Measurements from ENCODE around the gene FOXO1.

The FOXO1 gene

GRCh38 chr13:40563350-40564125, 102.9 kb downstream of the FOXO1 start:
- no peak for DNase-seq (ENCODE audit: low spot score)
- Histone ChIP-seq H3K4me3 (peak overlapping the region; percentile 32), H3K27ac (peak overlapping the region in 1 of 2 donors; percentile 64)
- no peak for TF ChIP-seq CTCF (IDR thresholded peaks at IDR 0.05)

GRCh38 chr13:40562975-40563349, 103.5 kb downstream of the FOXO1 start:
- TF ChIP-seq CTCF (IDR thresholded peaks at IDR 0.05), result no peak
- peak overlapping the region in 1 of 2 donors; percentile 64 for H3K27ac ChIP-seq
- H3K4me3 ChIP-seq, result no peak overlapping the region
- DNase-seq (ENCODE audit: low spot score), result no peak

- no peak overlapping the region for H3K4me3 ChIP-seq
- no peak for TF ChIP-seq CTCF (IDR thresholded peaks at IDR 0.05)
- no peak for DNase-seq (ENCODE audit: low spot score)
Measured at GRCh38 chr13:40559915-40560314, 106.5 kb downstream of the FOXO1 start.

GRCh38 chr13:40558656-40559055, 107.8 kb downstream of the FOXO1 start:
- no peak for TF ChIP-seq CTCF (IDR thresholded peaks at IDR 0.05)
- DNase-seq (ENCODE audit: low spot score), result no peak
- H3K4me3 ChIP-seq, result no peak overlapping the region
- no peak overlapping the region for H3K27ac ChIP-seq

More at GRCh38 chr13:40559915-40560314, 106.5 kb downstream of the FOXO1 start:
- no peak overlapping the region for H3K27ac ChIP-seq

GRCh38 chr13:40556453-40556852, 110.0 kb downstream of the FOXO1 start:
- no peak overlapping the region for H3K4me3 ChIP-seq
- no peak for TF ChIP-seq CTCF (IDR thresholded peaks at IDR 0.05)
- H3K27ac ChIP-seq, result no peak overlapping the region
- DNase-seq (ENCODE audit: low spot score), result no peak

- H3K4me3 ChIP-seq, result no peak overlapping the region
- TF ChIP-seq CTCF (IDR thresholded peaks at IDR 0.05), result no peak
- no peak for DNase-seq (ENCODE audit: low spot score)
- H3K27ac ChIP-seq, result no peak overlapping the region
Measured at GRCh38 chr13:40553356-40553755, 113.1 kb downstream of the FOXO1 start.

- Histone ChIP-seq H3K27ac (no peak overlapping the region), H3K4me3 (no peak overlapping the region)
- no peak for TF ChIP-seq CTCF (IDR thresholded peaks at IDR 0.05)
- DNase-seq (ENCODE audit: low spot score), result no peak
Measured at GRCh38 chr13:40552895-40553294, 113.5 kb downstream of the FOXO1 start.
